Thyroid gland (tissue), 4 donors: Measurements from ENCODE around the gene STOM. TPM values are rescaled to one million over a fixed set of nuclear protein-coding genes. Genes with fewer than 3 reads are reported as not detected.

Experiments
- DNase-seq, 2 donors: peaks; one replicate each; pipeline ENCODE4 v3.0.0-alpha.2; 2019
- H3K27ac ChIP-seq, 3 donors: fragments of 200-600 bp; sonication (generic); 1 replicate in 2 of 3; 2 replicates in 1 of 3; pipeline ENCODE4 v1.5.1; 2016 to 2019; ENCODE audit warnings: mild to moderate bottlenecking in 1 of 3, moderate library complexity in 1 of 3
- H3K27me3 ChIP-seq: fragments of 200-600 bp; sonication (generic); one replicate; pipeline ENCODE4 v1.5.1; 2019
- H3K36me3 ChIP-seq, 2 donors: fragments of 200-600 bp; sonication (generic); one replicate each; pipeline ENCODE4 v1.5.1; 2016 to 2019
- H3K4me1 ChIP-seq, 2 donors: fragments of 200-600 bp; sonication (generic); one replicate each; pipeline ENCODE4 v1.5.1; 2017 to 2019
- H3K4me3 ChIP-seq, 3 donors: fragments of 200-600 bp; sonication (generic); replicated peaks in 1 of 3; 1 replicate in 2 of 3; 2 replicates in 1 of 3; pipeline ENCODE4 v1.5.1; 2016; ENCODE audit warnings: mild to moderate bottlenecking in 1 of 3
- H3K9me3 ChIP-seq: fragments of 200-600 bp; sonication (generic); one replicate; pipeline ENCODE4 v1.5.1; 2017
- POLR2A ChIP-seq, 2 donors: fragments of 450-650 bp; IDR thresholded peaks; one replicate each; pipeline ENCODE4 v1.6.1; 2017; ENCODE audit warnings: antibody characterized with exemption in 2 of 2, mild to moderate bottlenecking in 2 of 2, moderate library complexity in 1 of 2
- WGBS, 2 donors: methylation state at CpG; one replicate each; pipeline ENCODE4 v1.1.5; 2017; 5-methylcytosine and 5-hydroxymethylcytosine counted together
- intact Hi-C: fragments of 100-400 bp; cut with DNase I; formaldehyde crosslinking; loops from one replicate; pipeline ENCODE4 v1.15.1; 2023
- total RNA-seq, 4 donors: library from RNA; depleted of rRNA; stranded (reverse); fragments of >200 nt; gene quantifications; one replicate each; pipeline ENCODE4 v1.2.3, GENCODE V29; 2016
- TF ChIP-seq, protein P1 (sequence below), 6 experiments: fragments of 200-600 bp in 3 of 6; fragments of 450-650 bp in 3 of 6; sonication (generic) in 3 of 6; IDR thresholded peaks; one replicate each; pipeline ENCODE4 v1.5.1; 2016 to 2019; ENCODE audit warnings: antibody characterized with exemption in 6 of 6, mild to moderate bottlenecking in 2 of 6, inconsistent platforms in 1 of 6, moderate library complexity in 1 of 6

STOM gene
- total RNA-seq, 4 donors from 2014 or later, result 104 to 275 (median 142) TPM

DNA sequence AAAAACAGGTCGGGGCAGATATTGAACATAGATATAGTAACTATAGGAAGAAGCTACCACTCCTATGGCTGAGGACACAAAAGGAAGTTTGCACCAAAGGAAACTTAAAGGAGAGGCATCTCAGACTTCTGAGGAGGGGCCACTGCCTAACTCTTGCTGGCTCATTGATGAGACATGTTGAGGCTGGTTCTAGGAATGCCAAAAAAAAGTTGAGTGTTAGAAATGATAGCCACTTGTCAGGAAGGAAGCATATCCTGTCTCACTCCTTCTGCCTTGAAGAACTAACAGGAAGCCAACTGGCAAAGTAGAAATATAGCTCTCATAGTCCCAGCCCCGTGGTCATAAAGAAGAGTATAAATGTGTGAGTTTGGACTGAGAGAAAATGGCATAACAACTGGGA, 23.3 kb upstream of the STOM start:
- WGBS, 2 donors, result 65 to 66% methylated on average over 2 of the region's 2 CpGs

DNA sequence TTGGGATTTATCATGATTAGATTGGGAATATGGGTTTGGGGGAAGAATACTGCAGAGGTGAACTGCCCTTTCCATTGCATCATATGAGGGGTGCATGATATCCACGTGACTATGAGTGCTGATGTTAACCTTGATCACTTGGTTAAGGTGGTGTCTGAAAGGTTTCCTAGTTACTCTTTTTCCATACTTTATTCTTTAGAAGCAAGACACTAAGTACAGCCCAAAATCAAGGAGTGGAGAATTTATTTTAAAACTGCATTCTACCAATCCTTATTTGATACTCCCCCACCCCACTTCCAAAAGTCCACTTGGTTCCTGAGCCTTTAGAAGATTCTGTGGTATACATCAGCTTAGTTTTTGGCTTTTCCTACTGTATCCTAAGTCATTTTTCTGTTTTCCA, 20.3 kb upstream of the STOM start:
- TF ChIP-seq POLR2A (IDR thresholded peaks at IDR 0.05), result no peak
- TF ChIP-seq, protein P1, sequence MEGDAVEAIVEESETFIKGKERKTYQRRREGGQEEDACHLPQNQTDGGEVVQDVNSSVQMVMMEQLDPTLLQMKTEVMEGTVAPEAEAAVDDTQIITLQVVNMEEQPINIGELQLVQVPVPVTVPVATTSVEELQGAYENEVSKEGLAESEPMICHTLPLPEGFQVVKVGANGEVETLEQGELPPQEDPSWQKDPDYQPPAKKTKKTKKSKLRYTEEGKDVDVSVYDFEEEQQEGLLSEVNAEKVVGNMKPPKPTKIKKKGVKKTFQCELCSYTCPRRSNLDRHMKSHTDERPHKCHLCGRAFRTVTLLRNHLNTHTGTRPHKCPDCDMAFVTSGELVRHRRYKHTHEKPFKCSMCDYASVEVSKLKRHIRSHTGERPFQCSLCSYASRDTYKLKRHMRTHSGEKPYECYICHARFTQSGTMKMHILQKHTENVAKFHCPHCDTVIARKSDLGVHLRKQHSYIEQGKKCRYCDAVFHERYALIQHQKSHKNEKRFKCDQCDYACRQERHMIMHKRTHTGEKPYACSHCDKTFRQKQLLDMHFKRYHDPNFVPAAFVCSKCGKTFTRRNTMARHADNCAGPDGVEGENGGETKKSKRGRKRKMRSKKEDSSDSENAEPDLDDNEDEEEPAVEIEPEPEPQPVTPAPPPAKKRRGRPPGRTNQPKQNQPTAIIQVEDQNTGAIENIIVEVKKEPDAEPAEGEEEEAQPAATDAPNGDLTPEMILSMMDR (IDR thresholded peaks at IDR 0.05), result no peak
- Histone ChIP-seq H3K36me3 (no peaks in the 10 kb centered on the region), H3K4me1 (peaks cover 7 to 8% of the 10 kb centered on the region in 2 donors), H3K4me3 (no peak overlapping the region), H3K9me3 (no peaks in the 10 kb centered on the region), H3K27me3 (no peaks in the 10 kb centered on the region), H3K27ac (no peak overlapping the region)
- DNase-seq, result no peak
- WGBS, 2 donors, result 77 to 86% methylated on average over 1 of the region's 1 CpG
- intact Hi-C loops, result no loop called here

More for the DNA sequence above, 23.3 kb upstream of the STOM start:
- Histone ChIP-seq H3K27ac (no peak overlapping the region), H3K27me3 (no peaks in the 10 kb centered on the region), H3K9me3 (no peaks in the 10 kb centered on the region), H3K4me1 (no peaks in the 10 kb centered on the region), H3K36me3 (no peaks in the 10 kb centered on the region), H3K4me3 (no peak overlapping the region)
- intact Hi-C loops, result no loop called here
- DNase-seq, result no peak
- TF ChIP-seq, protein P1 (IDR thresholded peaks at IDR 0.05), result no peak
- no peak for TF ChIP-seq POLR2A (IDR thresholded peaks at IDR 0.05)

DNA sequence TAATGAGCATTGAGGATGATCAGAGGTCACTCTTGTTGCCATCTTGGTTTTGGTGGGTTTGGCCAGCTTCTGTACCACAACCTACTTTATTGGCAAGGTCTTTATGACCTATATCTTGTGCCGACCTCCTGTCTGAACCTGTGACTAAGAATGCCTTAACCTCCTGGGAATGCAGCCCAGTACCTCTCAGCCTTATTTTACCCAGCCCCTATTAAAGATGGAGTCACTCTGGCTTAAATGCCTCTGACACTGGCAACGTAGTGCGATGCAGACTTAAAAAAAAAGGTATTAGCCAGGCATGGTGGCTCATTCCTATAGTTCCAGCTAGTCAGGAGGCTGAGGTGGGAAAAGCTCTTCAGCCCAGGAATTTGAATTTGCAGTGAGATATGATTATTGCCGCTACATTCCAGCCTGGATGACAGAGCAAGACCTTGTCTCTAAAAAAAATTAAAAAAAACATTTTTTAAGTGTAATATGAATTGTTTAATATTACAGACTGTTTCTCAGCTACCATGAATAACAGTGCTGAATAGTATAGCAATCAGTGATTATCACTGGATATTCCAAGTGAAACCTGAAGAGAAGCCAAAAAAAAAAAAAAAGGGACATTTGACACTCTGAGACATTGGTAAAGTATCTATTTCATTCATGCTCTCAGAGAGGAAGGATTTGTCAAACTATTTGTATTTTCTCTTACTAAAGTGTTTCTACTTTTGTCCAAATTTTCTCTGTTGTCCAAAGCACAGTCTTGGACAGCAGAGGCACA, 18.3 kb upstream of the STOM start:
- 92% methylated on average over 4 of the region's 4 CpGs for WGBS, 2 donors
- H3K9me3 ChIP-seq, result no peaks in the 10 kb centered on the region
- H3K36me3 ChIP-seq, result no peaks in the 10 kb centered on the region
- TF ChIP-seq POLR2A (IDR thresholded peaks at IDR 0.05), result no peak
- TF ChIP-seq, protein P1 (IDR thresholded peaks at IDR 0.05), result no peak
- no peak overlapping the region for H3K4me3 ChIP-seq
- peaks cover 7 to 8% of the 10 kb centered on the region in 2 donors for H3K4me1 ChIP-seq
- intact Hi-C loops, result no loop called here
- H3K27ac ChIP-seq, result no peak overlapping the region
- no peak for DNase-seq
- H3K27me3 ChIP-seq, result no peaks in the 10 kb centered on the region

DNA sequence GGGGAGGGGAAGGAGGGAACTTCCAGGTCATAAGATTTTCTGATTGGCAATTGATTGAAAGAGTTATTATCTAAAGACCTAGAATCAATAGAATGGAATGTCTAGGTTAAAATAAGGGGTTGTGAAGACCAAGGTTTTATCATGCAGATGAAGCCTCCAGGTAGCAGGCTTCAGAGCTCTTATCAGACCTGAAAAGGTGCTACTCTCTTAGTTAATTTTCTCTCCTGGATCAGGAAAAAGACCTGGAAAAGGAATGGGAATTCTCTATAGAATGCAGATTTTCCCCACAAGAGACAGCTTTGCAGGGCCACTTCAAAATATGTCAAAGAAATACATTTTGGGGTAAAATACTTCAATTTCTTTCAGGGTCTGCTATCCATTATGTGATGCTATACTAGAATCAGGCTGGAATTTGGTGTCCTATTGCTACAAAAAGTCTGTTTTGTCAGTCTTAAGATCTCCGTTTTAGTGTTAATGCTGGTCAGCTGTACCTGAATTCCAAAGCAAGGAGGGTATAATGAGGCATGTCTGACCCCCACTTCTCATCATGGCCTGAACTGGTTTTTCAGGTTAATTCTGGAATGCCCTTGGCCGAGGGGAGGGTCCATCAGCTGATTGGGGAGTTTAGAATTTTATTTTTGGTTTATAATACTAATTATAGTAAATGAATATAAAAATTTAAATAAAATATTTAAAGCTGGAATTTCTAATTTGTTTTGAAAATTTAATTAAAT, 16.6 kb upstream of the STOM start:
- Histone ChIP-seq H3K4me1 (peaks cover 7 to 12% of the 10 kb centered on the region in 2 donors), H3K27me3 (no peaks in the 10 kb centered on the region), H3K36me3 (no peaks in the 10 kb centered on the region), H3K9me3 (no peaks in the 10 kb centered on the region), H3K4me3 (no peak overlapping the region), H3K27ac (peak overlapping the region in 1 of 3 donors; percentile 26)
- intact Hi-C loops, result no loop called here
- TF ChIP-seq, protein P1 (IDR thresholded peaks at IDR 0.05), result no peak
- no peak for TF ChIP-seq POLR2A (IDR thresholded peaks at IDR 0.05)
- peak; percentile 30 to 47 for DNase-seq
- WGBS, 2 donors, result 51 to 57% methylated on average over 2 of the region's 2 CpGs

DNA sequence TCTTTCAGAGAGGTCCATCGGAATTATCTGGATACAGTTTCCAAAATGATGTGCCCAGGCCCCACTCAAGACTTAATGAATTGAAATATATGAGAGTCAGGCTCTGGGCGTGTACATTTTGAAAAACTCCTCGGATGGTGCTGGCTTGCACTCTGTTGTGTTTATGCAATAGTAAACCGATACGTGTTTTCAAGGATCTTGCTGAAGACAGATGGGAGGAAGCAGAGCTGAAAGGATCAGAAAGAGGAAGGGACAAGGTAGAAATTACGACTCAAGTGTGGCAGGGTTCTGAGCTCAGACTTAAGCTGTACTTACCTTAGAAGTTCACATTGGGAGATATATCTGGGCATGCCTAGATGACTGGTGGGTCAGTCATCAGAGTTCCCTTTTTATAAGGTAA, 13.7 kb upstream of the STOM start:
- no peak for TF ChIP-seq POLR2A (IDR thresholded peaks at IDR 0.05)
- TF ChIP-seq, protein P1 (IDR thresholded peaks at IDR 0.05), result no peak
- H3K27me3 ChIP-seq, result no peaks in the 10 kb centered on the region
- 84% methylated on average over 6 of the region's 6 CpGs for WGBS, 2 donors

More for the DNA sequence above, 13.7 kb upstream of the STOM start:
- Histone ChIP-seq H3K4me1 (peaks cover 7 to 15% of the 10 kb centered on the region in 2 donors), H3K36me3 (no peaks in the 10 kb centered on the region), H3K4me3 (no peak overlapping the region), H3K9me3 (no peaks in the 10 kb centered on the region), H3K27ac (no peak overlapping the region)
- DNase-seq, result no peak
- intact Hi-C loops, result no loop called here
